ENCODE measurements around the gene MIF4GD. TPM values are rescaled to one million over a fixed set of nuclear protein-coding genes. Genes with fewer than 3 reads are reported as not detected.

Gene MIF4GD
- total RNA-seq, 1 donor from 2014 or later = 11.9 TPM

DNA sequence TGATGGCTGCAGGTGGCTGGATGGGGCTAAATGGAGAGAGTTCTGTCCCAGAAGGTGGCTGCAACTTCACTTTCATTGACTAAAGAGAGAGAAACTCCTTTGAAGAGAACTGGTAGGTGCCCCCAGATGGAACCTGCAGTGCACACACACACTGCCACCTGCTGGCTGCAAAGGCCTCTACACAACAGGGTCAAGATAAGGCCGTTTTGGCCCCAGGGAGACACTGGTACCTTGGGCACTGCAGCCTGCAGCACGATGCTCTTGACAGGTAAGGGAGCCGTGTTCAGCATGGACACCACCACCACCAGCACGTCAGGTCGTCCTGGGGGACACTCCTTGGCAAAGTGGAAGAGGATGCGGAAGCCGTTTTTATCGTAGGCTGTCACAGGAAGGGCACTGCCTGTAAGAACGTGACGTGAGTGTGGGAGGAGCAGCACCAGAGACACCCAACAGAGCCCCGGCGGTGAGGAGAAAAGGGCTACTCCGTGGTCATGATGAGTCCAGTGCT, 32.3 kb downstream of the MIF4GD start:
- H3K27ac Mint-ChIP-seq = peak overlapping the region; percentile 89
- peaks cover 13% of the 10 kb centered on the region for H3K36me3 Mint-ChIP-seq
- DNase-seq (ENCODE audit: extremely low spot score, unreplicated experiment) = no peak
- TF ChIP-seq, protein P1, sequence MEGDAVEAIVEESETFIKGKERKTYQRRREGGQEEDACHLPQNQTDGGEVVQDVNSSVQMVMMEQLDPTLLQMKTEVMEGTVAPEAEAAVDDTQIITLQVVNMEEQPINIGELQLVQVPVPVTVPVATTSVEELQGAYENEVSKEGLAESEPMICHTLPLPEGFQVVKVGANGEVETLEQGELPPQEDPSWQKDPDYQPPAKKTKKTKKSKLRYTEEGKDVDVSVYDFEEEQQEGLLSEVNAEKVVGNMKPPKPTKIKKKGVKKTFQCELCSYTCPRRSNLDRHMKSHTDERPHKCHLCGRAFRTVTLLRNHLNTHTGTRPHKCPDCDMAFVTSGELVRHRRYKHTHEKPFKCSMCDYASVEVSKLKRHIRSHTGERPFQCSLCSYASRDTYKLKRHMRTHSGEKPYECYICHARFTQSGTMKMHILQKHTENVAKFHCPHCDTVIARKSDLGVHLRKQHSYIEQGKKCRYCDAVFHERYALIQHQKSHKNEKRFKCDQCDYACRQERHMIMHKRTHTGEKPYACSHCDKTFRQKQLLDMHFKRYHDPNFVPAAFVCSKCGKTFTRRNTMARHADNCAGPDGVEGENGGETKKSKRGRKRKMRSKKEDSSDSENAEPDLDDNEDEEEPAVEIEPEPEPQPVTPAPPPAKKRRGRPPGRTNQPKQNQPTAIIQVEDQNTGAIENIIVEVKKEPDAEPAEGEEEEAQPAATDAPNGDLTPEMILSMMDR (conservative IDR thresholded peaks at IDR 0.05) = peak; percentile 91
- peak overlapping the region; percentile 35 for H3K4me3 Mint-ChIP-seq
- peaks cover 5% of the 10 kb centered on the region for H3K4me1 Mint-ChIP-seq (ENCODE audit: unreplicated experiment)
- no peaks in the 10 kb centered on the region for H3K27me3 Mint-ChIP-seq
- H3K9me3 Mint-ChIP-seq = no peaks in the 10 kb centered on the region

DNA sequence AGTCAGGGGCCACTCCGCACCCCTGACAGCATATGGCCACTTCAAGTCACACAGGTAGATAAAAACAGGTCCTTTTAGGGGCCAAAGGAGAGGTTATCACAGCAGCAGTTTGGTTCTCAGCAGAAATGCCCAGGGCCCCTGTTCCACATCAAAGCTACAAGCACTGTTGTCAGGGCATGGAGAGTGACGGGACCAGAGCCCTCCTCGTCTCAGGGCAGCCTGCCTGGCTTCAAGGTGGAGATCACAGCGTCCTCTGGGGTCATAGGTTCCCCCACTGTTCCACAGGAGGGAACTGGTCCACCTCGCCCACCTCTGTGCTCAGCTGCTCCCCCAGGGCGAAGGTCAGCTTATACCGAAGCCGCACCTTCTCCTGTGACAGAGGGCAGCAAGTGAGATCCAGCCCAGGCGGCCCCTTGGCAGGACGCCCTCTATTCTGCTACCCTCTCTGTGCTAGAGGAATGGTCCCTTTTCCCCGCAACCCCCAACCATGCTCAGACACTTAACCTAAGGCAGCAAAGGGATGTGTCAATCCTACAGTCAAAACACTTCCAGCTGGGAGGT, 32.9 kb downstream of the MIF4GD start:
- no peak for DNase-seq (ENCODE audit: extremely low spot score, unreplicated experiment)
- TF ChIP-seq, protein P1 (conservative IDR thresholded peaks at IDR 0.05) = no peak
- no peak overlapping the region for H3K27ac Mint-ChIP-seq
- H3K9me3 Mint-ChIP-seq = no peaks in the 10 kb centered on the region
- H3K36me3 Mint-ChIP-seq = peaks cover 13% of the 10 kb centered on the region
- no peaks in the 10 kb centered on the region for H3K27me3 Mint-ChIP-seq
- peaks cover 5% of the 10 kb centered on the region for H3K4me1 Mint-ChIP-seq (ENCODE audit: unreplicated experiment)
- no peak overlapping the region for H3K4me3 Mint-ChIP-seq

GRCh38 chr17:75237100-75238014, 33.7 kb downstream of the MIF4GD start:
- Mint-ChIP-seq H3K9me3 (no peaks in the 10 kb centered on the region), H3K27me3 (no peaks in the 10 kb centered on the region), H3K4me3 (no peak overlapping the region), H3K36me3 (peaks cover 16% of the 10 kb centered on the region), H3K4me1 (ENCODE audit: unreplicated experiment) (peaks cover 5% of the 10 kb centered on the region), H3K27ac (no peak overlapping the region)
- TF ChIP-seq, protein P1 (conservative IDR thresholded peaks at IDR 0.05) = no peak
- no peak for DNase-seq (ENCODE audit: extremely low spot score, unreplicated experiment)

DNA sequence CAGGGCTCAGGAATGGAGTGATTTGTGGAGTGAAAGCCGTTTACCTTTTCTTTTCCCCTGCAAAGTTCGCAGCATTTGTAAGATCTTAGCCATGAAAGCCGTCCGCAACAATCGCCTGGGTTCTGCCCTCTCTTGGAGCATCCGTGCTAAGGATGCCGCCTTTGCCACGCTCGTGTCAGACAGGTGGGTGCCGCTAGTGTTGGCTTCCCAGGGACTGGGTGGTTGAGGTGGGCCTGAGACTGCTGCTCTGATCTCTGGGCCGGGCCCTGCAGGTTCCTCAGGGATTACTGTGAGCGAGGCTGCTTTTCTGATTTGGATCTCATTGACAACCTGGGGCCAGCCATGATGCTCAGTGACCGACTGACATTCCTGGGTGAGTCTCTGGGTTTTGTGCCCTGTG, 38.2 kb downstream of the MIF4GD start:
- H3K36me3 Mint-ChIP-seq = peaks cover 10% of the 10 kb centered on the region
- no peaks in the 10 kb centered on the region for H3K27me3 Mint-ChIP-seq
- no peak overlapping the region for H3K4me3 Mint-ChIP-seq
- no peaks in the 10 kb centered on the region for H3K9me3 Mint-ChIP-seq
- H3K27ac Mint-ChIP-seq = no peak overlapping the region
- TF ChIP-seq, protein P1 (conservative IDR thresholded peaks at IDR 0.05) = no peak
- DNase-seq (ENCODE audit: extremely low spot score, unreplicated experiment) = no peak
- H3K4me1 Mint-ChIP-seq (ENCODE audit: unreplicated experiment) = no peaks in the 10 kb centered on the region

- Mint-ChIP-seq H3K36me3 (peaks cover 10% of the 10 kb centered on the region), H3K4me1 (ENCODE audit: unreplicated experiment) (no peaks in the 10 kb centered on the region), H3K27me3 (no peaks in the 10 kb centered on the region), H3K27ac (peak overlapping the region; percentile 5), H3K4me3 (no peak overlapping the region), H3K9me3 (no peaks in the 10 kb centered on the region)
- TF ChIP-seq, protein P1 (conservative IDR thresholded peaks at IDR 0.05) = no peak
- no peak for DNase-seq (ENCODE audit: extremely low spot score, unreplicated experiment)
Observed at GRCh38 chr17:75231741-75232464, 39.1 kb downstream of the MIF4GD start.

All from type B pancreatic cell (in vitro differentiated cells).